ENCODE data around the gene DSC3.
A peak's percentile ranks its signal among the peaks of the same experiment; 100 is the strongest.

Gene DSC3

GRCh38 chr18:30969670-30970170 is 72.8 kb downstream of the DSC3 start:
- no peak for DNase-seq

GRCh38 chr18:30967701-30968100 is 74.8 kb downstream of the DSC3 start:
- no peak for DNase-seq

GRCh38 chr18:30965237-30965636 is 77.3 kb downstream of the DSC3 start:
- no peak for DNase-seq

- no peak for DNase-seq
These were observed 81.9 kb downstream of the DSC3 start for GRCh38 chr18:30960661-30961060.

- no peak for DNase-seq
These were observed 85.5 kb downstream of the DSC3 start for GRCh38 chr18:30957066-30957465.

GRCh38 chr18:30954262-30954661 is 88.3 kb downstream of the DSC3 start:
- no peak for DNase-seq

- DNase-seq, result peak; percentile 94
These were observed 96.8 kb downstream of the DSC3 start for GRCh38 chr18:30945761-30946160.

- DNase-seq, result no peak
These were observed 97.6 kb downstream of the DSC3 start for GRCh38 chr18:30944773-30945417.

- DNase-seq, result no peak
These were observed 101.5 kb downstream of the DSC3 start for GRCh38 chr18:30940952-30941539.

Data from NCI-H1105 (cell line).